ENCODE results near the gene GJD3. TPM values are rescaled to one million over a fixed set of nuclear protein-coding genes. Genes with fewer than 3 reads are reported as not detected.

The GJD3 gene
- total RNA-seq, 1 experiment from 2014 or later: not detected

- no CpG with 5 or more reads among the region's 17 CpGs for WGBS (ENCODE audit: extremely low coverage, insufficient read length, low lambda C conversion rate)
- no peak overlapping the region for H3K4me2 ChIP-seq (ENCODE audit: insufficient read depth, insufficient read length, low read length)
Observed at GRCh38 chr17:40358323-40359038, 6.1 kb downstream of the GJD3 start.

More at GRCh38 chr17:40358323-40359038, 6.1 kb downstream of the GJD3 start:
- Histone ChIP-seq H3K56ac (ENCODE audit: insufficient read length, low read depth, low read length) (no peak overlapping the region), H3K18ac (ENCODE audit: insufficient read length, low read depth, low read length) (no peak overlapping the region), H3T11ph (ENCODE audit: low read length) (no peak overlapping the region), H3K9ac (ENCODE audit: extremely low read depth, insufficient read length, low read length) (no peak overlapping the region), H3K9me3 (ENCODE audit: control insufficient read depth, low read depth, low read length) (no peaks in the 10 kb centered on the region), H4K20me1 (ENCODE audit: control insufficient read depth, insufficient read depth, insufficient read length) (no peaks in the 10 kb centered on the region), H3K27ac (ENCODE audit: insufficient read length, low read depth, low read length) (no peak overlapping the region), H3K23ac (ENCODE audit: insufficient read length, low read depth, low read length) (no peak overlapping the region), H2BK120ac (ENCODE audit: low read depth, low read length, poor library complexity, severe bottlenecking) (no peak overlapping the region), H2BK12ac (ENCODE audit: insufficient read length, low read depth, low read length) (no peak overlapping the region), H4K91ac (ENCODE audit: insufficient read length, low read depth, low read length) (no peak overlapping the region), H2AFZ (ENCODE audit: low read length) (no peak overlapping the region), H3K4me1 (ENCODE audit: insufficient read depth, low read length) (no peaks in the 10 kb centered on the region), H3K23me2 (ENCODE audit: insufficient read length, low read depth, low read length, poor library complexity, severe bottlenecking) (peaks cover 4% of the 10 kb centered on the region), H3K14ac (ENCODE audit: insufficient read depth, low read length) (no peak overlapping the region), H3K79me2 (ENCODE audit: insufficient read depth, low read length) (no peaks in the 10 kb centered on the region), H2BK15ac (ENCODE audit: low read depth, low read length) (no peak overlapping the region), H4K8ac (replicated peaks; ENCODE audit: insufficient read length, low read depth, low read length) (no peak overlapping the region), H2AK5ac (ENCODE audit: insufficient read length, low read length) (no peak overlapping the region), H3K27me3 (ENCODE audit: insufficient read depth, low read length) (peaks cover 4% of the 10 kb centered on the region; the same call in 1 of the 2 replicates), H2BK5ac (ENCODE audit: insufficient read length, low read length) (no peak overlapping the region), H2BK20ac (ENCODE audit: low read depth, low read length, poor library complexity, severe bottlenecking) (no peak overlapping the region), H3K79me1 (ENCODE audit: insufficient read depth, low read depth, low read length, poor library complexity, severe bottlenecking) (no peaks in the 10 kb centered on the region), H3K4ac (ENCODE audit: low read depth, low read length) (no peak overlapping the region), H4K5ac (ENCODE audit: insufficient read length, low read depth, low read length) (no peak overlapping the region)
- Mint-ChIP-seq H3K27me3 (ENCODE audit: low read depth) (peaks cover 26% of the 10 kb centered on the region), H3K4me3 (peak overlapping the region in 1 of 2 experiments; percentile 48; a peak in 2 of 5 replicates), H3K36me3 (ENCODE audit: insufficient read depth in 1 of 3, low read depth in 3 of 3) (peaks cover 3 to 9% (median 5%) of the 10 kb centered on the region in 3 experiments; a peak in 6 of 7 replicates), H3K9me3 (no peaks in the 10 kb centered on the region), H3K4me1 (peaks cover 31 to 39% of the 10 kb centered on the region in 2 experiments), H3K27ac (no peak overlapping the region)
- TF ChIP-seq CTCF (conservative IDR thresholded peaks at IDR 0.05): peak; percentile 99
- DNase-seq: peak; percentile 91
